PFSK-1 (cell line): Measurements from ENCODE around the gene CCDC27.

Source experiments
- POLR2AphosphoS5 ChIP-seq: IDR thresholded peaks from 2 replicates; pipeline ENCODE4 v1.6.1; 2012; ENCODE audit warnings: low read depth, mild to moderate bottlenecking, control low read depth, low read length, moderate library complexity
- SIN3A ChIP-seq: IDR thresholded peaks from 2 replicates; pipeline ENCODE4 v1.6.1; 2012; ENCODE audit warnings: mild to moderate bottlenecking, low read length, moderate library complexity, borderline replicate concordance; ENCODE audit not compliant: insufficient read depth
- TAF1 ChIP-seq: IDR thresholded peaks from 2 replicates; pipeline ENCODE4 v1.6.1; 2012; ENCODE audit warnings: low read length, control low read depth, borderline replicate concordance; ENCODE audit not compliant: insufficient read depth

GRCh38 chr1:3744646-3745045 is 7.6 kb upstream of the CCDC27 start:
- TF ChIP-seq TAF1 (no peak), POLR2AphosphoS5 (no peak), SIN3A (no peak)
